Stimulated activated CD4-positive, alpha-beta T cell treated with anti-CD3 and anti-CD28 coated beads, Interleukin-1b, Interleukin-23, amount 100 ng/mL, for 24 hours (primary cell): Measurements from ENCODE around the gene ADARB1.
A peak's percentile ranks its signal among the peaks of the same experiment; 100 is the strongest.
"Not testable (repeated sequence)": the region's sequence is repeated elsewhere in the genome, so short reads cannot be mapped to it uniquely, and the experiment has no call there.

Experiments used
- DNase-seq, 4 experiments: peaks; one replicate each; pipeline ENCODE4 v3.0.0-alpha.2; 2020; ENCODE audit warnings: low read depth in 4 of 4, low spot score in 1 of 4

The ADARB1 gene

DNA sequence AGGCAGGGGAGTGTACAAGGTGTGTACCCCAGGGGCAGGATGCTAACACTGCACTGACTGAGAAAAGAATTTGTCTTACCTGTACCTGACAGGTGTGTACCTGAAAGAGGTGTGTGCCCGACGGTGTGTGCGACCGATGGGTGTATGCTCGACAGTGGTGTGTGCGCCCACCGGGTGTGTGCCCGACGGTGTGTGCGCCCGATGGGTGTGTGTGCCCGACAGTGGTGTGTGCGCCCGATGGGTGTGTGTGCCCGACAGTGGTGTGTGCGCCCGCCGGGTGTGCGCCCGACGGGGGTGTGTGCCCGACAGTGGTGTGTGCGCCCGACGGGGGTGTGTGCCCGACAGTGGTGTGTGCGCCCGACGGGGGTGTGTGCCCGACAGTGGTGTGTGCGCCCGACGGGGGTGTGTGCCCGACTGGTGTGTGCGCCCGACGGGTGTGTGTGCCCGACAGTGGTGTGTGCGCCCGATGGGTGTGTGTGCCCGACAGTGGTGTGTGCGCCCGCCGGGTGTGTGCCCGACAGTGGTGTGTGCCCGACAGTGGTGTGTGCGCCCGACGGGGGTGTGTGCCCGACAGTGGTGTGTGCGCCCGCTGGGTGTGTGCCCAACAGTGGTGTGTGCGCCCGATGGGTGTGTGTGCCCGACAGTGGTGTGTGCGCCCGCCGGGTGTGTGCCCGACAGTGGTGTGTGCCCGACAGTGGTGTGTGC lies 59.3 kb downstream of the ADARB1 start:
- not testable (repeated sequence) for DNase-seq

- DNase-seq: no peak
Measured at GRCh38 chr21:45134279-45135076, 60.1 kb downstream of the ADARB1 start.

DNA sequence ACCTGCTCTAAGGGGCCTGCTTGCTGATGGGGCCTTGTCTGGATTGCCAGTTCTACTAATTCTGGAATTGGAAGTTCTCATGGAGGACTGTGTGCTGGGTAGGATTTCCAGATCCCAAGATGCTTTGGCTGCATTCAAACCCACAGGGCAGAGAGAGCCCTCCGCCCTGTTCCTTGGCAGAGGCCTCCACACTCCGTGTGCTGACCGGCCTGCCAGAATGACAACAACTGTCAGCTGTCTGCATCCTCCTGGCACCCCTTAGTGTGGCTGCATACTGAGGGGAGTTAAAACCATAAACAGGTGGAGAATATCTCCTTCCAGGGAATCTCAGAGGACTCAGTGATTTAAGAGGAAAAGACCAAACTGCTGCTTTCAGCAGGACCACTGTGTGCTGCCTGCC lies 60.7 kb downstream of the ADARB1 start:
- DNase-seq: no peak

GRCh38 chr21:45135868-45136267 lies 61.5 kb downstream of the ADARB1 start:
- DNase-seq: no peak

- DNase-seq: no peak
Measured at GRCh38 chr21:45136500-45136899, 62.1 kb downstream of the ADARB1 start.

DNA sequence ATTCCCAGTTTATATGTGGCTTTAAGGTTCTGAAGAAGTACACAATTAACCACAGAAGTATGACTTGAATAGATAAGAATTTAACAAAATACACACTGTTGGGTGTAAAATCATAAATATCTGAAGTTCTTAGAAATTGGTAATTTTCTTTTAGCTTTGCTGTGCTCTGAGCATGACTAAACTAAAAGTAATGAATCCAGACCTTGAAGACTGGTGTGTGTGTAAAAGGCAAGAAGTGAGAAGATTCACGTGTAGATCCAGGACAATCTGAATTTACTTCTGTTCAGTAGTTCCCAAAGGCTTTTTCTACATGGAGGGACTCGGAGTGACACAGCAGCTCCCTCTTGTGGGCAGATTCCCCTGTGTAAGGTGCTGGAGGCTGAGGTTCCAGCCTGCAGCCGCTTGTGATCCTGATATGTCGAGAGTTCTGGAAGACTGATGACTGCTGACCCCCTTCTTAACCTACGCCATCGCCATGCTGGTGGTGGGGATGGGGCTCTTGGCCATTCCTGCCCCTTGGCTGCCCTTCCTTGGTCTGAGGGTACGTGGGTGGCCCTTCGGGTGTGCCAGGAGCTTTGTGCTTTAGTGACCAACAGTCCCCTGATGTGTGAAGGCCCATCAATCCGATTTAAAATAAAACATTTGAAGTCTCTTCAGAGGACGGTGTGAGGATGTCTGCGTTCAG lies 62.7 kb downstream of the ADARB1 start:
- DNase-seq: peak; percentile 35 to 67 (median 50)

DNA sequence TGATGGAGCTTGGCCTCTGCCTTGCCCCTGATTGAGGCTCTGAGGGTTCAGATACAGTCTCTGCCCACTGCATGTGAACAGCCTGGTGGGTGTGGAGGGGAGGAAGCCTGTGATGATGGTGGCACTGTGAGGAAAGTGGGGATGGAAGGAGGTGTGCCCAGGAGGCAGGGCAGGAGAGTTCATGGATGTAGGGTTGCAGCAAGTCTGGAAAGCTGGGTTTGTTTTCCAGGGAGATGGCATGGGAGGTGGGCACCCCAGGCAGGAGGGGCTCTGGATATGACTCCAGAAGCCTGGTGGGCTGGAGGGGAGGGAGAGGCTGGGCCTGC lies 63.2 kb downstream of the ADARB1 start:
- DNase-seq: no peak

- peak; percentile 60 to 65 (median 64) for DNase-seq
Measured at GRCh38 chr21:45138199-45139002, 64.0 kb downstream of the ADARB1 start.

DNA sequence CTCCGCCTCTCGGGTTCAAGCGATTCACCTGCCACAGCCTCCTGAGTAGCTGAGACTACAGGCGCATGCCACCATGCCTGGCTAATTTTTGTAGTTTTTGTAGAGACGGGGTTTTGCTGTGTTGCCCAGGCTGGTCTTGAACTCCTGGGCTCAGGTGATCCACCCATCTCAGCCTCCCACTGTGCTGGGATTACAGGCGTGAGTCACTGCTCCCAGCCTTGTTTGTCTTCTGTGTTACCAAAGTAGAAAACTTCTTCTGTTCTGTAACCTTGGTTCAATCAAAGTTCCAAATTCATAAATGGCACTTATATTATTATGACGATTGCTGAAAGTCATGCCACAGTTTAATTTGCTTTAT lies 64.6 kb downstream of the ADARB1 start:
- DNase-seq: not testable (repeated sequence)

DNA sequence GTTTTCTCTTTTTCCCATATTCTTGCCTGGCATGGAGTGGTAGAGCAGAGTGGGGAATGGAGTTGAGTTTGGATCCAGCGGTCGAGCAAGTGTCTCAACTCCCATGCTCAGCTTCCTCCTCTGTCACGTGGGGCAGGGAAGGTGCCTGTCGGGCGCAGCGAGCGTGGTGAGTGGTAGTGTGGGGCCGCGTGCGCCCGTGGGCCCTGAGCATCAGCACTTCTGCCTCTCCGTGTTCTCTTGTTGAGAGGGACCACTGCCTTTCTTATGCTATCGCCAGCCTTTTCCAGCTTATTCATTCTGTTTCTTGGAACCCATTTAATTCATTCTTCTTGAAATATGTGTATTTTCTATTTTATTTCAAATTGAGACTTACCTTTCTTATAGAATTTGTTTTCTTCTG lies 65.1 kb downstream of the ADARB1 start:
- no peak for DNase-seq

DNA sequence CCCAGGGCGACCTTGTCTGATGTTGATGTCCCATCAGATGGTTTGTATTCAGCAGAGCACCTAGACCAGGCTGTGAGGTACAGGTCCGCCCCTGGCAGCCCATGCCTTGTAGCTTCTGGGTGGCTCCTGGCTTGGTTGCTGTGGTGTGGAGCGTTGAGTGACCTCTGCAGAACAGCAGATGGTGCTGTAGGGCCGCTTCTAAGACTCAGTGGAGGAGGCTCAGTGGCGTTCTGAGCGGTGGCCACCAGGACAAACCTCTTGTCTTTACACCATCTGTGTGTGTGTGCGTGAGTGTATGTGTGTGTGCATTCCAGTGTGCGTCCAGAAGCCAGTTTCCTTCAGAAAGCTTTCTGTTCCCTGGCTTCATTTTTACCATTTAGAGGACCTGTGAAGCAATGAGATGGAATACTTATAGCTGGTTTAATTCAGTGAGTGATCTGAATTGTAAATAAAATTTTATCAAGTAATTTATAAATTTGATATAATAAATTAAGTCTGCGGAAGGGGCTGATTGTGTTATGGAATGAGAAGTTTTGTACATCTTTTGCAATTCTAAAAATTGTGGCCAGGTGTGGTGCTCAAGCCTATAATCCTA lies 66.1 kb downstream of the ADARB1 start:
- peak in 2 of 4 experiments; percentile 25 to 30 for DNase-seq

- not testable (repeated sequence) for DNase-seq
Measured at GRCh38 chr21:45140944-45141343, 66.6 kb downstream of the ADARB1 start.

DNA sequence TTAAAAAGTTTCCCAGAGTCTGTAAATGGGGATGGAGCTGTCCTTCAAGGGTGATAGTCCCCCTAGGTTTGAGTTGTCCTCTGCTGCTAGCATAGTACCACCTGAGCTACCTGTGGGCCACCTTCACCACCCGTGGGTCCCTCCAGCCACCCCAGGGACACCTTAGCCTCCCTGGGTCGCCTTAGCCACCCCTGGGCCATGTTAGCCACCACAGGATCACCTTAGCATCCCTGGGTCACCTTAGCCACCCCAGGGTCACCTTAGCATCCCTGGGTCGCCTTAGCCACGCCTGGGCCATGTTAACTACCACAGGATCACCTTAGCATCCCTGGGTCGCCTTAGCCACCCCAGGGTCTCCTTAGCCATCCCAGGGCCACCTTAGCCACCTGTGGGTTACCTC lies 67.1 kb downstream of the ADARB1 start:
- no peak for DNase-seq

DNA sequence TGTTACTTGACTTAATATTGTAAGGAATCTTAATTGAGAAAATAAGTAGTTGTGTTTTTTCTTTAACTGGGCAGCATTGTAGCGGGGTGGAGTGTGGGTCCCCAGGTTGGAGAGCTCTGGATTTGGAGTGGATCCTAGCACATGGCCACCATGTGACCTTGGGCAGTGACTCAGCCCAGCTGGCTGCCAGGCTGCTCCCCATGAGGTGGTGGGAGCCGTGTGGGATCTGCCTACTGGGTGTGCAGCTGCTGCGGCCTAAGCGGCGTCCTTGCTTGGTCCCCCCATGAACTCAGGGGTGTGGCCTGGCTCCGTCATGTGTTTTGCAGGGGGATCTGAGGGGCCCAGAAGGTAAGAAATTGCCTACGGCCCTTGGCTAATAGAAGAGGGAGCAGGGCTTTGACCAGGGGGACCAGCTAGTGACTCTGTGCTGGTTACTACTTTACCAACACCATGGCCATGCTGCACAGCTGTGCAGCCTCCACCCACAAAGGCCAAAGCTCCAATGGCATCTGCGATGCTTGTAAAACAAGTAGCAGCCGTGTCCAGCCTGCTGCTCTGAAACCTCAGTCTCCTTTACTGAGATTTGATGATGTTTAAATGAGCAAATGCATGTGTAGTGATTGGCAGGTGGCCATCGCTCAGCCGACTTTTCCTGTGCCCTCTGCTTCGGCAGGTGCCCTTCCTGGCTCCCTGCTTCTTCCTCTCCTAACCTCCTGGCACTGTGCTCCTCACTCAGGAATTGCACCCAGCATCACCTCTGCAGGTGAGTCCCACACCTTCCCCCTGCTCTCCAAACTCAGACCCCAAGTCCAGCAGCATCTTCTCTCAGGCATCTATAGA lies 68.3 kb downstream of the ADARB1 start:
- DNase-seq: no peak

DNA sequence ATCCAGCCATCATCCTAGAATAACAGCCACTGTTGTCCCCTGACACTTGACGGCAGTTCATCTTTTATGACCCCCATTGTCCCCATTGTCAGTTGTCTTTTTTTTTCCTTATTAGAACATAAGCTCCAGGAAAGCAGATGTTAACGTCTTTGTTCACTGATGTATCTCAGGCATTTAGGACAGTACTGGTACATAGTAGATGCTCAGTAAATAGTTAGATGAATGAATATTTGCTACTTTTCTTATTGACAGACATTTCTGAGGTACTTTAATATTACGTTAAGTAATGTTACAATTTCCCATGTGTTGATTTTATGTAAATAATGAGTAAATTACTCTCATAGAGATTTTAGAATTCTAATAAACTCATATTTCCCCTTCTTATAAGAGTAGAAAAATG lies 69.5 kb downstream of the ADARB1 start:
- no peak for DNase-seq

- DNase-seq: no peak
Measured at GRCh38 chr21:45145146-45145545, 70.8 kb downstream of the ADARB1 start.

DNA sequence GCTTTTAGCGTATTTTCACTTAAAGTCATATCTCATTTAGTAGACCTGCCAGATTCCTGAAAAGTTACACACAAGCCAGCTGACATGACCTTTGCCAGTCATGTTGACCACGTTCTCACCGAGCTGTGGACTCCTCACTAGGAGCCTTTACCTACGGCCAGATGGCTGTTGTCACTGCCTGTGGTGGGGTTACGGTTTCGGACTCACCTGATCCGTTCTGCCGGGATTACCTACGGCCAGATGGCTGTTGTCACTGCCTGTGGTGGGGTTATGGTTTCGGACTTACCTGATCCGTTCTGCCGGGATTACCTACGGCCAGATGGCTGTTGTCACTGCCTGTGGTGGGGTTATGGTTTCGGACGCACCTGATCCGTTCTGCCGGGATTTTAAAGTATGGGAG lies 71.5 kb downstream of the ADARB1 start:
- DNase-seq: not testable (repeated sequence)

GRCh38 chr21:45146306-45146705 lies 71.9 kb downstream of the ADARB1 start:
- no peak for DNase-seq

DNA sequence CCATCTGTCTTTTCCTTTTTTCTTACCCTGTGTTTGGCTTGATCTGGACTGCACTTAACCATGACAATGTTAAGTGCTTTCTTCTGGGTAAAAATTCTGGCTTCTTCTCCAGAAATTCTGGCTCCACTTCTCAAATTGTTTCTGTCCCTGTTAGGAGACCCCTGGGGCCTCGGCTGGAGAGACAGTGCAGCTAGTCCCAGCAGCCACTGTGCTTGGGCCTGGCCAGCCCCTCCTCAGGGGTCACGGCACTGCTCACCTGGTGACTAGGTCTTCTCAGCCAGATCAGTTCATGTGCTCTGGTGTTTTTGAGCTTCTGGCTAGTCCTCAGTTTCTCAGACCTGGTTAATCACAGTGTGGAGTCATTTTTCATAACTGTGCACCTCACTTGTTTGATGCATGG lies 72.4 kb downstream of the ADARB1 start:
- DNase-seq: no peak
